WTC11 (cell line): ENCODE measurements around the gene CFC1B. TPM values are rescaled to one million over a fixed set of nuclear protein-coding genes. Genes with fewer than 3 reads are reported as not detected.
"Not testable (repeated sequence)": the region's sequence is repeated elsewhere in the genome, so short reads cannot be mapped to it uniquely, and the experiment has no call there.

Experiments used
- ATAC-seq: fragments of 200-7000 bp; cut with Tn5 transposase; 2 replicates; pipeline ENCODE4 v1.10.0; 2021; ENCODE audit warnings: mild to moderate bottlenecking, moderate library complexity
- CTCF ChIA-PET: fragments of 300-600 bp; sonication (Branson Sonifier 250); formaldehyde crosslinking; loops from one replicate; lab custom pipeline; 2021; ENCODE audit warnings: antibody characterized with exemption; lab: Charles Lee
- POLR2A ChIA-PET: fragments of 350-600 bp; sonication (Branson Sonifier 250); formaldehyde crosslinking; loops from one replicate; lab custom pipeline; 2021; ENCODE audit warnings: antibody characterized with exemption; lab: Charles Lee
- DNase-seq: peaks from one replicate; pipeline ENCODE4 v3.0.0; 2021; ENCODE audit warnings: low spot score
- H3K27ac Mint-ChIP-seq: 2 replicates; pipeline ENCODE4 v1.8.0; 2021; ENCODE audit warnings: mixed read lengths
- H3K27me3 Mint-ChIP-seq: 2 replicates; pipeline ENCODE4 v1.8.0; 2021; ENCODE audit warnings: low read depth, mild to moderate bottlenecking, moderate library complexity, mixed read lengths
- H3K36me3 Mint-ChIP-seq: 2 replicates; pipeline ENCODE4 v1.8.0; 2021; ENCODE audit warnings: mixed read lengths
- H3K4me1 Mint-ChIP-seq: 2 replicates; pipeline ENCODE4 v1.8.0; 2022; ENCODE audit warnings: mixed read lengths
- H3K4me3 Mint-ChIP-seq: 2 replicates; pipeline ENCODE4 v1.8.0; 2021; ENCODE audit warnings: mild to moderate bottlenecking, moderate library complexity, mixed read lengths
- H3K9me3 Mint-ChIP-seq: 2 replicates; pipeline ENCODE4 v1.8.0; 2021; ENCODE audit warnings: mixed read lengths
- total RNA-seq: library from RNA; stranded (reverse); gene quantifications from 3 replicates; pipeline ENCODE4 v1.2.3, GENCODE V29; 2021

The CFC1B gene
- total RNA-seq, 1 experiment from 2014 or later = not detected

DNA sequence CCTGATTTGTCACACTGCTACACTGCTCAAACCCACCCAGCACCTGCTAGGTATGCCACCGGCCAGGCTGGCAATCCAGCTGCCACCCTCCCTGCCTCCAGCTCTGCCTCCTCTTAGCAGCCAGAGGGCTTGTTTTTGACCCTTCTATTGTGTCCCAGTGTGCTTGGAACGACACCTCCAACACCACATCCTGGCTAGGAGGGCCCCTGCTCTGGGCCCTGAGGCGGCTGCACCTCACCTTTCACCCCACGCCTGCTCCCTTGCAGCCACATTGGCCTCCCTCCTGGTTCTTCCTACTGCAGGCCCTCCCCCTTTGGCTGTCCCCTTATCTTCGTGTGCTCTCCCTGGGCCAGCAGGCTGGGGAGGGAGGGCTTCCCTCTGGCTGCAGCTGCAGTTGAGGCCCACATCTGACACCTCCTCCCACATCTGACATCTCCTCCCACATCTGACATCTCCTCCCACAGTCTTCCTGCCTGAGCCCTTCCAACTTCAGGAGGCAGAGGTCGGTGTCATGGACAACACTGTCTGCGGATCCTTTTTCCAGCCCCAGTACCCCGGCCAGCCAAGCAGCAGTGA, 55.3 kb downstream of the CFC1B start:
- POLR2A ChIA-PET, H3K27ac Mint-ChIP-seq, DNase-seq, H3K4me1 Mint-ChIP-seq, H3K27me3 Mint-ChIP-seq, H3K36me3 Mint-ChIP-seq, H3K9me3 Mint-ChIP-seq, H3K4me3 Mint-ChIP-seq, ATAC-seq, CTCF ChIA-PET: not testable (repeated sequence)

DNA sequence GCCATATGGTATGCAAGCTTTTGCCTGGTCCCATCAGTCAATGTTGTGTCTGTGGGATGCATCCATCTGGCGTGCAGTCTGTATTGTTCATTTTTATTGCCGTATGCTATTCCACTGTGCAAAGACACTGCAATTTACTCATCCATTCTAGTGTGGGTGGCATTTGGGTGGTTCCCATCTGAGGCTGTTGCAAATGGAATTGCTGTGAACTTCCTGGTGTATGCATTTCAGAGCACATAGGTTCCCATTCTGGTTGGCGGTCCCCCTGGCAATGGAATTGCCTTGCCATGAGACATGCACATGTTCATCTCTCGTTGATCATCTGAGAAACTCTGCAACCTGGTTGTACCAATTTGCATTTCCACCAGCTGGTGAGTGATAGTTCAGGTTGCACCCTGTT, 56.5 kb downstream of the CFC1B start:
- POLR2A ChIA-PET, H3K4me1 Mint-ChIP-seq, DNase-seq, H3K27ac Mint-ChIP-seq, H3K9me3 Mint-ChIP-seq, CTCF ChIA-PET, ATAC-seq, H3K4me3 Mint-ChIP-seq, H3K27me3 Mint-ChIP-seq, H3K36me3 Mint-ChIP-seq: not testable (repeated sequence)

Other genes with a start within 250 kb of the CFC1B start
- 80.4 to 89.2 TPM (median 85.2 TPM) in 3 replicates for gene IMP4, start 178.3 kb upstream of the CFC1B start, total RNA-seq
- gene PTPN18, start 165.2 kb upstream of the CFC1B start, total RNA-seq = 15.7 to 21.8 TPM (median 21.0 TPM) in 3 replicates
- gene POTEI, start 11.9 kb upstream of the CFC1B start, total RNA-seq = 2.2 to 3.2 TPM (median 2.7 TPM) in 3 replicates
- not detected in 3 replicates for gene CFC1, start 78.4 kb downstream of the CFC1B start, total RNA-seq
- 0.14 TPM in 1 of 3 replicates, not detected in the others for gene POTEJ, start 90.2 kb downstream of the CFC1B start, total RNA-seq
- gene GPR148, start 207.8 kb downstream of the CFC1B start, total RNA-seq = 0.16 to 0.23 TPM in 2 of 3 replicates, not detected in the other
- 0.05 to 0.13 TPM (median 0.09 TPM) in 3 replicates for gene AMER3, start 234.3 kb downstream of the CFC1B start, total RNA-seq